Astrocyte of the spinal cord (primary cell): ENCODE data around the gene STAC2.

ENCODE experiments used
- DNase-seq: peaks from one replicate; pipeline ENCODE4 v3.0.0; 2011; ENCODE audit warnings: low read depth, low spot score
- H3K4me3 ChIP-seq: 2 replicates; pipeline ENCODE4 v1.5.1; 2011; ENCODE audit warnings: low read depth, mild to moderate bottlenecking, low read length, moderate library complexity
- in situ Hi-C: cut with HindIII; loops from 2 replicates; pipeline ENCODE4 v1.10.0; 2017; ENCODE audit warnings: low sequenced_read_pairs
- TF ChIP-seq, protein P1 (sequence below): IDR thresholded peaks from 2 replicates; pipeline ENCODE4 v1.5.1; 2012; ENCODE audit warnings: low read depth, mild to moderate bottlenecking, low read length, inconsistent platforms

STAC2 gene

DNA sequence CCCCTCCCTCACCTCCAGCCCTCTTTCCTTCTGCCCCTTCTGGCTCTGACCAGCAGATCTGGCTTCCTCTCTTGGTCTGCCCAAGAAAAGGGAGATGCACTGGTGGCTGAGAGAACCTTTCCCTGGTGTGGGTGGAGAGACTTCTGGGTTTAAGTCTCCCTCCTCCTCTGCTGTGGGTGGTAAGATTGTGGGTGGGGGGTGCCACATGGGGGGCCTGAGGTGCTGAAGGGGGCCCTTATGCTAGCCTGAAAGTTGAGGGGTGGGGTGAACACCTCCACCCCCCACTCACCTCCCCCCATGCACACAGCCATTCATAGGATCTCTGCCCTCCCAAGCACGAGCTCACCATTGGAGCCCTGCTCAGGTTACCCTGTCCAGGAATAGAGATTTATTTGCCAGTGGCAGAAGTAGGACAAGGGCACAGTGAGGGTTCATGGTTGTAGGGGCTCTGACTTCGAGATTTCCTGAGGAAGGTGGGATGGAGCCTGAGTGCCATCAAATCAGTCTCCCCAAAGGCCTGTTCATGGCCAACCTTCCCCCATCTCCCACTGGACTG is 1.7 kb upstream of the STAC2 start:
- no peak overlapping the region for H3K4me3 ChIP-seq
- TF ChIP-seq, protein P1, sequence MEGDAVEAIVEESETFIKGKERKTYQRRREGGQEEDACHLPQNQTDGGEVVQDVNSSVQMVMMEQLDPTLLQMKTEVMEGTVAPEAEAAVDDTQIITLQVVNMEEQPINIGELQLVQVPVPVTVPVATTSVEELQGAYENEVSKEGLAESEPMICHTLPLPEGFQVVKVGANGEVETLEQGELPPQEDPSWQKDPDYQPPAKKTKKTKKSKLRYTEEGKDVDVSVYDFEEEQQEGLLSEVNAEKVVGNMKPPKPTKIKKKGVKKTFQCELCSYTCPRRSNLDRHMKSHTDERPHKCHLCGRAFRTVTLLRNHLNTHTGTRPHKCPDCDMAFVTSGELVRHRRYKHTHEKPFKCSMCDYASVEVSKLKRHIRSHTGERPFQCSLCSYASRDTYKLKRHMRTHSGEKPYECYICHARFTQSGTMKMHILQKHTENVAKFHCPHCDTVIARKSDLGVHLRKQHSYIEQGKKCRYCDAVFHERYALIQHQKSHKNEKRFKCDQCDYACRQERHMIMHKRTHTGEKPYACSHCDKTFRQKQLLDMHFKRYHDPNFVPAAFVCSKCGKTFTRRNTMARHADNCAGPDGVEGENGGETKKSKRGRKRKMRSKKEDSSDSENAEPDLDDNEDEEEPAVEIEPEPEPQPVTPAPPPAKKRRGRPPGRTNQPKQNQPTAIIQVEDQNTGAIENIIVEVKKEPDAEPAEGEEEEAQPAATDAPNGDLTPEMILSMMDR = no peak
- DNase-seq = no peak
- in situ Hi-C loops = no loop called here

DNA sequence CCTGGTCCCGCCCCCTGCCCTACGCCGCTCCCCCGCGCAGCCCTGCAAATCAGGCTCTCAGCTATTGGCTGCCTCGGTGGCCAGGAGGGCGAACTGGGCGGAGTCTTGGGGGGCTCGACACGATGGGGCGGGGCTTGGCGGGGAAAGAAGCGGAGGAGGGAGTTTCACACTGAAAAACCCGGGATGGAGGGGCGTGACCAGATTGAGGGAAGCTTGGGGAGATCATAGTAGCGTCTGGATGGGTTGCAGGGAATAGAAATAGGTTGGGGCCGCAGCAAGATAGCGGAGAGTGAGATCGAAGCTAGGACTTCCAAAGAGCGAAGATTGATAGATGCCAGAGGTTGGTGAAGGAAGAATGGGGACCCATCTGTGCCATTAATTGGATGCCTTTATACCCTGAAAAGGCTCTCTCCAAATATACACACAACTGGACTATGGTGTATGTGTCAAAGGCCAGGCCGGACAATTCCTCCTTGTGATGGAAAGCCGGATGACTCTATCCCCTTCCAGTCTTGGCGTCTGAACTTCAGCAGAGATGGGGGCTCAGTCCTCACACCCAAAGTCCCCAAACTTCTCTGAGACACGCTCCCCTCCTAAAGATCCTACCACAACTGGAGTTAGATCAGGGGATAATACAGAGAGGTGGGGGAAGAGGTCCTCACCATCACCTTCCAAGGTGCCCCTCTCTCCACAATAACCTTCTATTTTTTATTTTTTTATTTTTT is 376 bp upstream of the STAC2 start:
- TF ChIP-seq, protein P1 = no peak
- peak; percentile 14 for DNase-seq
- H3K4me3 ChIP-seq = peak overlapping the region; percentile 24
- in situ Hi-C loops = no loop called here

DNA sequence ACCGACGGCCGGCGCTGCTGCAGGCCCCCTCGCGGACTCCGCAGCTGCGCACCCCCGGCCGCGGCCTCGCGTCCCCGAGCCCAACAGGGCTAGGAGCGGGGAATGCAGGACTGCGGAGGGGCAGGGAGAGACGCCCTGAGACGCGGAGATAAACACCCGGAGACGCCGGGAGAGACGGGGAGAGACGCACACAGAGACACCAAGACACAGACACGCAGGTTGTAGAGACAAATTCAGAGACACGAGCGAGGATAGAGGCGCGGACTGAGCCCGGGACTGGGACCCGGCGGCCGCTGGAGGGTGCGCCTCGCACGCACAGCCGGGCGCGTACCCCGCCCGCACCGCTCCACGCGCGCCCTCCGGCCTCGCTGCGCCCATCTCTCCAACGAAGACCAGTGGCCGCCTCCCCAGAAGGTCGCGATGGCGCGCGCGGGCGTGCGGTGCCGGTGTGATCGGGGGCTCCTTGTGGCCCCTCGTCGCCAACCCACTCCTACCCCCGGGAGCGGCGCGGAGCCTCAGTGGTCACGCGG is 902 bp downstream of the STAC2 start:
- TF ChIP-seq, protein P1 = no peak
- in situ Hi-C loops = no loop called here
- no peak overlapping the region for H3K4me3 ChIP-seq
- DNase-seq = no peak

DNA sequence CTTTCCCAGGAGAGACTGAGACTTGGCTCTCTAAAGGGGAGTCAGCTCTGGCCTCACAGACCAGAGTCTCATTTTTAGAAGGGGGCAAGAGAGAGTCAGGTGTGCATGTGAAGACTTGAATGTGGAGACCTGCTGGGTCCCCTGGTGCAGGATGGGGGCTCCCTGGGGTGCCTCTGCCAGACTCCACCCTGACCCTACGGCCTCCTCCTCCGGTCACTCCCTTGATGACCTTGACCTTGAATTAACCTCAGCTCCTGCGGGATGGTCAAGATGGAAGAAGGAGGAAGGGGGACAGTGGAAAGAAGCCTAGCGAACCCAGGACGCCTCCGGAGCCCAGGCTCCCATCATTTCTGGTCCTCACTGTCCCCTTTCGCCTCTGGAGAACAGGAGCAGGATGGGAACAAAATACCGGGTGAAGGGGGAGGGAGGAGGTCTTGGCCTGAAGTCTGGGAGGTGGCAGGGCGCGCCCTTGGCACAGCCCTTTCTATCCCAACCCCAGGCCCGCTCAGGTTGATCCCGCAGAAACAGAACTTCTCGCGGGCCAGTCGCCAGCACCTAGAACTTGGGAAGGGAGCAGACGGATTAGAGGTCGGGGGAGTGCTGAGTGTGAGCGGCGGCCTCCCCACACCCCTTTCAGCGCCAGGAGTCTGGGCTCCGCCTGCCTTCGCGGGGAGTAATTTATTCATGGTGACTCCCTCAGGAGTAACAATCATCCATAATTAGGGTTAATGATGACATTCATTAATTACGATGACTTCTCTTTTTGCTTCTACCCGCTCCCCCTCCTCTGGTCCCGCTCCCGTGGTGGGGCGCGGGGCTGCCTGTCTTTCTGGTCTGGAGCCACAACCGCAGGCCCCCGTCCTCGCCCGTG is 1.6 kb downstream of the STAC2 start:
- TF ChIP-seq, protein P1 = no peak
- H3K4me3 ChIP-seq = no peak overlapping the region
- DNase-seq = no peak
- in situ Hi-C loops = no loop called here

DNA sequence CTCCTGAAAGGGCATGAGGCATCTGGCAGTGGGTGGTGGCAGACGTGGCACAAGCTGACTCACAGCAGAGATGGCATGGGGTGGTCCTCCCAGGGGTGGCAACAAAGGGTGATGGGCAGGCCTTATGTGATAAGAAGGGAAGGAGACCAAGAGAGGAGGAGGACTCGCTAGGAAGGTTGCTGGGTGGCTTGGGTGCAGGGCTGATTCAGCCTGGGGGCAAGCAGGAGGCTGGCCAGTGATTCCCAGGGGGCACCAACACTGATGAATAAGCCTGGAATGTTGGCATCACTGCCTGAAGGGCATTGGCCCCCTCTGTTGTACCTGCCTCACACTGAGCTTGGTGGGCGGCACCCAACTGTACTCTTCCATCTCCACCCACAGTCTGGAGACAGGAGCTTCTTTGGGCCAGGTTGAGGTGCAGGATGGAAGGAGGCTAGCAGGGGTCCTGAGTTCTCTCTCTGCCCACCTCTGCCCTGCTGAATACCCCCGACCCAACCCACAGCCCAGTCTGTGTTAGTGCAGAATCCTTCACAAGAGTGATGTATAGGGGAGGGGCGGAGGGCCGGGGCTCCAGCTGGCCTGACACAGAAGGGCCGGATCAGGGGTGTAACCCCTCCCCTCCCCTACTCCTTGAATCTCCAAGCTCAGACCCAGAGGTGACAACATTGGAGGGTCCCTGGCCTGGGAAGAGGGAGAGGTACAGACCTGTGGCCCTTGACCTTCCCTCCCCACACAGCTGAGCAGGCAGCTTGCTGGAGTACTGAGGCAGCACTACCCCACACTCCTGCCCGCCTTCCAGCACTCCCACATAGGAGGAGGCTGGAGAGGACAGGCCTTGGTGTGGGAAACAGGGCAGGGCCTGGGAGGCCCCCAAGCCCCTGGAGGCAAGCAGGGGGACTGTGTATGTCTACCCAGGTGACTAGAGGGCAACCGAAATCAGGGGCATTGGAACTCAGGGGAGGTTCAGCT is 2.6 kb downstream of the STAC2 start:
- TF ChIP-seq, protein P1 = no peak
- no peak for DNase-seq
- in situ Hi-C loops = no loop called here
- no peak overlapping the region for H3K4me3 ChIP-seq
